IMR-90 (cell line): ENCODE measurements around the gene UBD. TPM values are rescaled to one million over a fixed set of nuclear protein-coding genes. Genes with fewer than 3 reads are reported as not detected.

Experiments used
- ATAC-seq: fragments of 200-7000 bp; cut with Tn5 transposase; 2 replicates; pipeline ENCODE4 v1.9.1; 2020; ENCODE audit warnings: low read depth, mild to moderate bottlenecking, moderate library complexity
- BruUV-seq: library from RNA; stranded (reverse); fragments of 400-500 nt; replicated peaks from 2 replicates; lab custom pipeline; 2021; lab: Mats Ljungman, UMichigan
- CTCF ChIA-PET: fragments of 300-600 bp; formaldehyde crosslinking; extraction: SDS; loops from one replicate; lab custom pipeline; 2021; ENCODE audit warnings: antibody characterized with exemption; lab: Yijun Ruan, JAX
- POLR2A ChIA-PET: fragments of 300-600 bp; sonication (Branson Sonifier 250); formaldehyde crosslinking; loops from one replicate; lab custom pipeline; 2022; ENCODE audit warnings: antibody characterized with exemption; ENCODE audit not compliant: unreplicated experiment; lab: Charles Lee
- DNase-seq: peaks from one replicate; pipeline ENCODE4 v3.0.0; 2013
- H2AFZ ChIP-seq: replicated peaks from 2 replicates; pipeline ENCODE3; 2013; ENCODE audit warnings: low read length, mild to moderate bottlenecking; ENCODE audit not compliant: poor library complexity
- H2AK5ac ChIP-seq: 2 replicates; pipeline ENCODE4 v1.6.1; 2013; ENCODE audit warnings: low read depth, low read length, inconsistent platforms
- H2AK9ac ChIP-seq: replicated peaks from 2 replicates; pipeline ENCODE3; 2013; ENCODE audit warnings: mild to moderate bottlenecking, low read depth, low read length, moderate library complexity; ENCODE audit not compliant: poor library complexity
- H2BK120ac ChIP-seq: 2 replicates; pipeline ENCODE4 v1.6.1; 2013; ENCODE audit warnings: low read depth, low read length, inconsistent platforms
- H2BK15ac ChIP-seq: 3 replicates; pipeline ENCODE4 v1.6.1; 2013; ENCODE audit warnings: low read depth, low read length, inconsistent platforms
- H2BK20ac ChIP-seq: 2 replicates; pipeline ENCODE4 v1.6.1; 2013; ENCODE audit warnings: low read depth, mild to moderate bottlenecking, inconsistent platforms, low read length, moderate library complexity
- H2BK5ac ChIP-seq: 2 replicates; pipeline ENCODE4 v1.6.1; 2013; ENCODE audit warnings: mild to moderate bottlenecking, low read depth, low read length, inconsistent platforms; ENCODE audit not compliant: poor library complexity, severe bottlenecking
- H3K14ac ChIP-seq: replicated peaks from 2 replicates; pipeline ENCODE4 v1.6.1; 2013; ENCODE audit warnings: low read depth, low read length, inconsistent platforms
- H3K18ac ChIP-seq: 2 replicates; pipeline ENCODE4 v1.6.1; 2013; ENCODE audit warnings: low read depth, low read length, control low read depth
- H3K23ac ChIP-seq: 2 replicates; pipeline ENCODE4 v1.6.1; 2013; ENCODE audit warnings: low read depth, low read length, inconsistent platforms
- H3K27ac ChIP-seq: 2 replicates; pipeline ENCODE4 v1.5.1; 2013; ENCODE audit warnings: mild to moderate bottlenecking, control low read depth, low read length; ENCODE audit not compliant: insufficient read depth
- H3K27me3 ChIP-seq: 2 replicates; pipeline ENCODE4 v1.6.1; 2013; ENCODE audit warnings: low read length; ENCODE audit not compliant: control insufficient read depth, insufficient read depth
- H3K36me3 ChIP-seq: 2 replicates; pipeline ENCODE4 v1.6.1; 2013; ENCODE audit warnings: low read length, mixed read lengths; ENCODE audit not compliant: control insufficient read depth, insufficient read depth
- H3K4ac ChIP-seq: 2 replicates; pipeline ENCODE4 v1.6.1; 2013; ENCODE audit warnings: low read depth, low read length, inconsistent platforms
- H3K4me1 ChIP-seq: 2 replicates; pipeline ENCODE4 v1.6.1; 2013; ENCODE audit warnings: low read length, mixed read lengths; ENCODE audit not compliant: control insufficient read depth, insufficient read depth
- H3K4me2 ChIP-seq: 2 replicates; pipeline ENCODE4 v1.6.1; 2013; ENCODE audit warnings: low read depth, mild to moderate bottlenecking, control low read depth, low read length, moderate library complexity
- H3K4me3 ChIP-seq: 2 replicates; pipeline ENCODE4 v1.5.1; 2013; ENCODE audit warnings: low read depth, mild to moderate bottlenecking, control low read depth, low read length, moderate library complexity; ENCODE audit not compliant: insufficient read depth
- H3K56ac ChIP-seq: 2 replicates; pipeline ENCODE4 v1.6.1; 2013; ENCODE audit warnings: low read length, inconsistent platforms; ENCODE audit not compliant: insufficient read depth; ENCODE audit errors: extremely low read depth
- H3K79me1 ChIP-seq, 2 experiments: 2 replicates each; pipeline ENCODE4 v1.6.1; 2013; ENCODE audit warnings: low read length in 2 of 2, inconsistent platforms in 1 of 2, low read depth in 1 of 2
- H3K9ac ChIP-seq: 2 replicates; pipeline ENCODE4 v1.6.1; 2013; ENCODE audit warnings: low read depth, low read length, control low read depth
- H3K9me1 ChIP-seq: 2 replicates; pipeline ENCODE4 v1.6.1; 2013; ENCODE audit warnings: low read length, inconsistent platforms; ENCODE audit not compliant: insufficient read depth
- H3K9me3 ChIP-seq: 2 replicates; pipeline ENCODE4 v1.6.1; 2013; ENCODE audit warnings: low read length; ENCODE audit not compliant: control insufficient read depth, insufficient read depth
- H4K20me1 ChIP-seq: 2 replicates; pipeline ENCODE4 v1.6.1; 2013; ENCODE audit warnings: low read length, inconsistent platforms; ENCODE audit not compliant: insufficient read depth
- H4K5ac ChIP-seq: 2 replicates; pipeline ENCODE4 v1.6.1; 2013; ENCODE audit warnings: mild to moderate bottlenecking, low read depth, low read length, control low read depth
- H4K8ac ChIP-seq, 2 experiments: 2 replicates each; pipeline ENCODE4 v1.6.1; 2013; ENCODE audit warnings: low read depth in 2 of 2, low read length in 2 of 2, control low read depth in 1 of 2, inconsistent platforms in 1 of 2
- H4K91ac ChIP-seq: 2 replicates; pipeline ENCODE4 v1.6.1; 2013; ENCODE audit warnings: low read depth, low read length, inconsistent platforms; ENCODE audit not compliant: insufficient read depth
- MXI1 ChIP-seq: IDR thresholded peaks from 2 replicates; pipeline ENCODE4 v1.6.1; 2012; ENCODE audit warnings: low read depth, mild to moderate bottlenecking, low read length, moderate library complexity, borderline replicate concordance
- RAD21 ChIP-seq: IDR thresholded peaks from 2 replicates; pipeline ENCODE4 v1.6.1; 2012; ENCODE audit warnings: low read length, improper control_type of control experiment
- RFX5 ChIP-seq: IDR thresholded peaks from 2 replicates; pipeline ENCODE4 v1.8.0; 2012; ENCODE audit warnings: low read depth, mild to moderate bottlenecking, low read length, moderate library complexity
- WGBS, 2 experiments: methylation state at CpG; one replicate each; pipeline versions ENCODE4 v1.1.5 to v1.1.7; 2013; ENCODE audit warnings: missing lambda C conversion rate in 2 of 2; ENCODE audit not compliant: insufficient read length in 1 of 2; ENCODE audit errors: extremely low coverage in 2 of 2; 5-methylcytosine and 5-hydroxymethylcytosine counted together
- dilution Hi-C: fragments of 300-500 bp; cut with HindIII; formaldehyde crosslinking; loops from one replicate; pipeline ENCODE4 v1.14.3; 2018; ENCODE audit warnings: low sequenced_read_pairs; ENCODE audit not compliant: unreplicated experiment
- in situ Hi-C: fragments of 300-500 bp; cut with MboI; formaldehyde crosslinking; loops from 3 replicates; pipeline ENCODE4 v1.14.3; 2019; ENCODE audit warnings: low sequenced_read_pairs, inconsistent platforms, mixed read lengths
- intact Hi-C: fragments of 100-400 bp; cut with micrococcal nuclease; formaldehyde crosslinking; loops from 2 replicates; pipeline ENCODE4 v1.10.0; 2022
- polyA plus RNA-seq, 3 experiments: library from polyadenylated mRNA; depleted of rRNA; stranded (reverse); fragments of >200 nt; gene quantifications; 2 replicates each; pipeline ENCODE4 v1.2.3, GENCODE V29; 2012; ENCODE audit warnings: low replicate concordance in 1 of 3
- total RNA-seq: library from RNA; depleted of rRNA; stranded (reverse); fragments of >200 nt; gene quantifications from 2 replicates; pipeline ENCODE4 v1.2.3, GENCODE V29; 2012
- TF ChIP-seq, protein P1 (sequence below): fragments of 150-350 bp; IDR thresholded peaks from 2 replicates; pipeline ENCODE4 v1.6.1; 2017; ENCODE audit warnings: mild to moderate bottlenecking, antibody characterized with exemption, low read length, low read depth

The UBD gene
- total and polyA plus RNA-seq, 2 of the 4 experiments (the other 2 are of a cell fraction): not detected

DNA sequence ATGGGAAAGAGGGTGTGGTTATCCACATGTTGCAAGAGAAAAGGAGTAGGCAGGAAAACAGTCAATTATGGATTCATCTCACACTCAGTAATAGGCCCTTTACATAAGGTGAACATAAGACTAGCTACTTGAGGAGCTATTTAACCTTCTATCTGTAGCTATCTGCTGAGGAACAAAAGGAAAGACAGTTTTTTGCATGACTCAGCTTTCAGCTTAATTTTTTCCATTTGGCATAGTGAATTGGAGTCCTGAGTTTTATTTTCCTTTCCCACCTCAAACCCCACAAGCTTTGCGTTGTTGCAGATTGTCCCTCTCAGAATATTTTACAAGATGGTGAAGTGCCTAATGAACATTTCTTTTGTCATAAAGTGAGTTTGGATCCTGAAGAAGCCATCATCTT, 32.4 kb downstream of the UBD start:
- ChIA-PET POLR2A (no interaction called here), CTCF (no interaction called here)
- Histone ChIP-seq H3K14ac (no peak overlapping the region), H2AK5ac (no peak overlapping the region), H2BK20ac (no peak overlapping the region), H3K56ac (no peak overlapping the region), H4K5ac (no peak overlapping the region), H2BK15ac (no peak overlapping the region), H2BK120ac (no peak overlapping the region), H3K9me1 (no peaks in the 10 kb centered on the region), H3K4me3 (no peak overlapping the region), H3K79me1 (no peaks in the 10 kb centered on the region), H2BK5ac (no peak overlapping the region), H4K8ac (no peak overlapping the region), H4K91ac (no peak overlapping the region), H3K36me3 (no peaks in the 10 kb centered on the region), H3K9me3 (peaks cover 3% of the 10 kb centered on the region; the same call in 1 of the 2 replicates), H3K18ac (no peak overlapping the region), H2AFZ (no peak overlapping the region), H3K4me2 (no peak overlapping the region), H3K4me1 (no peaks in the 10 kb centered on the region), H3K27me3 (no peaks in the 10 kb centered on the region), H3K27ac (no peak overlapping the region), H4K20me1 (no peaks in the 10 kb centered on the region), H3K9ac (no peak overlapping the region), H3K23ac (no peak overlapping the region), H3K4ac (no peak overlapping the region), H2AK9ac (no peak overlapping the region)
- in situ Hi-C loops (no loop called here), intact Hi-C loops (no loop called here), dilution Hi-C loops (no loop called here)
- TF ChIP-seq MXI1 (no peak), RAD21 (no peak), RFX5 (no peak)
- TF ChIP-seq, protein P1, sequence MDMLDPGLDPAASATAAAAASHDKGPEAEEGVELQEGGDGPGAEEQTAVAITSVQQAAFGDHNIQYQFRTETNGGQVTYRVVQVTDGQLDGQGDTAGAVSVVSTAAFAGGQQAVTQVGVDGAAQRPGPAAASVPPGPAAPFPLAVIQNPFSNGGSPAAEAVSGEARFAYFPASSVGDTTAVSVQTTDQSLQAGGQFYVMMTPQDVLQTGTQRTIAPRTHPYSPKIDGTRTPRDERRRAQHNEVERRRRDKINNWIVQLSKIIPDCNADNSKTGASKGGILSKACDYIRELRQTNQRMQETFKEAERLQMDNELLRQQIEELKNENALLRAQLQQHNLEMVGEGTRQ: no peak
- BruUV-seq: no TSS peak
- no peak for ATAC-seq
- DNase-seq: no peak
- WGBS, 2 experiments: no CpG with 5 or more reads among the region's 1 CpG
